Endothelial cell of umbilical vein (primary cell): ENCODE data around the gene FAM174B.

Experiments used
- POLR2A ChIP-seq: IDR thresholded peaks from 2 replicates; pipeline ENCODE4 v1.6.1; 2012; ENCODE audit warnings: low read depth, mild to moderate bottlenecking, control low read depth, low read length
- POLR2AphosphoS5 ChIP-seq: IDR thresholded peaks from 2 replicates; pipeline ENCODE4 v1.6.1; 2012; ENCODE audit warnings: low read depth, mild to moderate bottlenecking, control low read depth, low read length, moderate library complexity; ENCODE audit not compliant: insufficient read depth
- TF ChIP-seq, protein P1 (sequence below), 2 donors: IDR thresholded peaks; 1 replicate in 1 of 2; 2 replicates in 1 of 2; pipeline ENCODE4 v1.5.1; 2011; ENCODE audit warnings: low read length in 2 of 2, mild to moderate bottlenecking in 2 of 2, moderate library complexity in 2 of 2, control low read depth in 1 of 2, inconsistent platforms in 1 of 2, low read depth in 1 of 2; ENCODE audit not compliant: insufficient read depth in 1 of 2; ENCODE audit errors: extremely low read depth in 1 of 2

DNA sequence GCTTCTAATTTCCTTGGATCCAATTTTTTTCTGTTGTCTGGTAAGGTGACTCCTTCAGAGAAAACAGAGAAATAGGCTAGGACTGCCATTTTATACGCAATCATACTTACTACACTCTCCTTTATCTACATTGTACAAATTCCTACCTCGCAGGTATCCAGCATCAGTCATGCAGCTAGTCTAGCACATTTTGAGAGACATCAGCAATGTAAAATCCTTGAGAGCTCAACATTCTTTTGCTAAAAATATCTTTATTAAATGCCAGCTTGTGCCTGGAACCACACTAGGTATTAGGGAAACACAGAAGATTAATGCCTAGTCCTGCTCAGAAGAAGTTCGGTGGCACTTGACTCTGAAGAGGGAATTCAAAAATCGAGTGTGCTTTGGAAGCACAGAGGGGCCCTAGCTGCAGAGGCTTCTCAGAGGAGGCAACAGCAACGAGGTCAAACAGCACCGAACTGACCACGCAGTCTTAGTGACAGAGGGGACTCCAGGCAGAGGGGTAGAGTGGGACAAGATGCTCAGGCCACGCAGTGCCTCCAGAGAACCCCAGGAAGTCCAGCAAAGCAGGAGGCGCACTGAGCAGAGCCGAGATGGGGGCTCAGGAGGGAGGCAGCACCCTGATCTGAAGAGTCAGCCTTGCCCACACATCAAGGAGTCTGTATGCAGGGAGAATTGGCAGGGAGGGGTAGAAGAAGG lies 3.5 kb downstream of the FAM174B start:
- TF ChIP-seq, protein P1, sequence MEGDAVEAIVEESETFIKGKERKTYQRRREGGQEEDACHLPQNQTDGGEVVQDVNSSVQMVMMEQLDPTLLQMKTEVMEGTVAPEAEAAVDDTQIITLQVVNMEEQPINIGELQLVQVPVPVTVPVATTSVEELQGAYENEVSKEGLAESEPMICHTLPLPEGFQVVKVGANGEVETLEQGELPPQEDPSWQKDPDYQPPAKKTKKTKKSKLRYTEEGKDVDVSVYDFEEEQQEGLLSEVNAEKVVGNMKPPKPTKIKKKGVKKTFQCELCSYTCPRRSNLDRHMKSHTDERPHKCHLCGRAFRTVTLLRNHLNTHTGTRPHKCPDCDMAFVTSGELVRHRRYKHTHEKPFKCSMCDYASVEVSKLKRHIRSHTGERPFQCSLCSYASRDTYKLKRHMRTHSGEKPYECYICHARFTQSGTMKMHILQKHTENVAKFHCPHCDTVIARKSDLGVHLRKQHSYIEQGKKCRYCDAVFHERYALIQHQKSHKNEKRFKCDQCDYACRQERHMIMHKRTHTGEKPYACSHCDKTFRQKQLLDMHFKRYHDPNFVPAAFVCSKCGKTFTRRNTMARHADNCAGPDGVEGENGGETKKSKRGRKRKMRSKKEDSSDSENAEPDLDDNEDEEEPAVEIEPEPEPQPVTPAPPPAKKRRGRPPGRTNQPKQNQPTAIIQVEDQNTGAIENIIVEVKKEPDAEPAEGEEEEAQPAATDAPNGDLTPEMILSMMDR (IDR thresholded peaks at IDR 0.05; ENCODE audit: extremely low read depth in 1 of 2, insufficient read depth in 1 of 2, low read depth in 1 of 2, low read length in 2 of 2): no peak
- TF ChIP-seq POLR2AphosphoS5 (no peak), POLR2A (no peak)
